ENCODE results near the gene VSIG10.
"Not testable (repeated sequence)": the region's sequence is repeated elsewhere in the genome, so short reads cannot be mapped to it uniquely, and the experiment has no call there.

Gene VSIG10

GRCh38 chr12:118025168-118025567 is 78.6 kb downstream of the VSIG10 start:
- DNase-seq: no peak

GRCh38 chr12:118023301-118023860 is 80.4 kb downstream of the VSIG10 start:
- DNase-seq: no peak

- no peak for DNase-seq
These were observed 81.1 kb downstream of the VSIG10 start for GRCh38 chr12:118022728-118023109.

DNA sequence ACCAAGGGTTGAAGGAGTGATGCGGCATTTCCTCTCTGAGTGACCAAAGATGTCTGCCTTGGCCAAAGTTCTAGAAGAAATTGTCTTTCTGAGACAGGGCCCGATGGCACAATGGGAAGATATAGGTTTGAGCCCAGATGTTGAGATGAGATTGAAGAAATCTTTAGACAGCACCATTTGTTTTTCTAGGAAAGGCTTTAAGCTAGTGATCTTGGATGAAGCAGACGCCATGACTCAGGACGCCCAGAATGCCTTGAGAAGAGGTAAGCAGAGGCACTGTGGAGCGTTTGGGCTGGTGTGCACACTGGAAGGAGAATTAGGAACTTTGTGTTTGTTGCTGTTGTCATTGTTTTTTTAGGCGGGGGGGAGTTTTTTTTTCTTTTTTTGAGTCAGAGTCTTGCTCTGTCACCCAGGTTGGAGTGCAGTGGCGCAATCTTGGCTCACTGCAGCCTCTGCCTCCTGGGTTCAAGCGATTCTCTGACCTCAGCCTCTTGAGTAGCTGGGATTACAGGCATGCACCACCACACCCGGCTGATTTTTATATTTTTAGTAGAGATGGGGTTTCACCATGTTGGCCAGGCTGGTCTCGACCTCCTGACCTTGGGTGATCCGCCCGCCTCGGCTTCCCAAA is 81.6 kb downstream of the VSIG10 start:
- not testable (repeated sequence) for DNase-seq

GRCh38 chr12:118020036-118020435 is 83.8 kb downstream of the VSIG10 start:
- no peak for DNase-seq

GRCh38 chr12:118017926-118018325 is 85.9 kb downstream of the VSIG10 start:
- no peak for DNase-seq

DNA sequence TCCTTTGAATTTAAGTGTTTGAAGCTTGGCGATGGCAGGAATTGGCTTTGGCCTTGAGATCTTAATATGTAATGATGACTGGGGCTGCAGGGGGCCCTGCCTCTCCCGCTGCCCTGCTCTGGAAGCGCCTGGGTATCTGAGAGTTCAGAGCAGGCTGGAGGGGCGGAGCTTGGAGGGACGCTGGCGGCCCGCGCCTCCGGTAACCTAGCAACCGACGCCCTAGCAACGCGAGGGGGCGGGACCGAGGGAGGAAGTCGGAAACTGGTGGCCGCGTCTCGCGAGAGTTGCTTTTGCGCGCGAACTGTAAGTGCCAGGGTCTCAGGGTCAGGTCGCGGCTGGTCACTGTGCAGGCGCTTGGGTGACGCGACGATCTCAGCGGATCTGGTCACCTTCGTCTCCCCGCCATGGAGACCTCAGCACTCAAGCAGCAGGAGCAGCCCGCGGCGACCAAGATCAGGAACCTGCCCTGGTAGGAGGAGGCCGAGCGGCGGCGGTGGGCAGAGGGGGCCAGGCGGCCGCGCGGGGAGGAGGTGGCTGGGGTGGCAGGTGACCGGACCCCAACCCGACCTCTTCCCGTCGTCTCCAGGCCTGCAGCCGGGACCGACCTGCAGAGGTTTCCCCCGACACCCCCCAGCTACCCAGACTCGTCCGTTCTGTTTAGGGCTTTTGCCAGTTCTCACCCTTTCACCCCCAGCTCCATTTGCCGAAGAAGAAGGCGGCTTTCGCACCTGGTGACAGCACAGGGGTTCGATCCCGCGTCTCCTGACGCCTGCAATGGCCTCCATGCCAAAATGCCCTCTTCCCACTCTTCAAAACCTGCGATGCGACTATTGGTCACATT is 87.2 kb downstream of the VSIG10 start, which contains the start of gene RFC5:
Gene RFC5 (plus strand): TSS at position 280 of the 841 bp plus-strand sequence. CDS start 125 bp downstream, at position 405.
- peak; percentile 98 for DNase-seq

DNA sequence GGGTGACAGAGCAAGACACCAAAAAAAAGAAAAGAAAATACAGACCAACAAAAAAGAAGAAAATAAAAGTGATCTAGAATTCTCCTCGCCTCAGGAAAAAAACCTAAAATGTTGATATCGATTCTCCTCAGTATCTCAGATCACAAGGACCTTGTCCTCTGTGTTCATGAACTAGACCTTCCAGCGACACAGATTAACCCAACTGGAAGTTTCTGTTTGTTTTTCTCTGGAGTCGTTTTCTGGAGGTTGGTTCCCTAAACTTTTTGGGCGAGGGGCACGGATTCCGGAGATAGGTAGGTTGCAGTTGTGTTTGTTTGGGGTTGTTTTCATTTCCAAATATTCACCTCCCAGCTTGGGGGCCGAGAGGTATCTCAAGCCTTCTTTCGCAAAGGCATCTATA is 87.9 kb downstream of the VSIG10 start:
- DNase-seq: no peak

DNA sequence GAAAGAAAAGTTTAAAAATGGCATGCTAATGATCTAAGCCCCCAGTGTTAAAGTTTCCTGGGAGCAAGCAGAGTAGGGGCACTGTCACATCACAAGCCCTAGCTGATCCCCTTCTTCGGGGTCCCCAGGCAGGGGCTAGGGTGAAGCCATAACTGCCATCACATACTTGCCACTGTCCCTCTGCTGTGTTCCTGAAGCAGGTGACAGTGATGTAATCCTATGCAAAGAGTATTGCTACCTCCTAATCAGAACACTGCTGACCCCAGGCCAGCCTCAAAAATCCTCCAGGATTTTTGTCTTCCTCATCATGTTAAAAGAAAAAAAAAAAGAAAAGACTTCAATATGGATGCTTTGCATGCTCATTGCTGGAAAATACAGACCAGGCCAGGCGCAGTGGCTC is 88.5 kb downstream of the VSIG10 start:
- no peak for DNase-seq

Measured in stimulated activated CD4-positive, alpha-beta T cell treated with anti-CD3 and anti-CD28 coated beads, Interleukin-4, amount 100 ng/mL, for 24 hours (primary cell).